ENCODE data around the gene UTP4. TPM values are rescaled to one million over a fixed set of nuclear protein-coding genes. Genes with fewer than 3 reads are reported as not detected.

Gene UTP4
- total RNA-seq, 4 donors from 2014 or later: 16.4 to 36.2 (median 25.8) TPM

GRCh38 chr16:69165584-69165983, 33.1 kb downstream of the UTP4 start:
- no peak for TF ChIP-seq POLR2A (IDR thresholded peaks at IDR 0.05)
- Histone ChIP-seq H3K4me3 (no peak overlapping the region), H3K4me1 (peaks cover 0 to 10% (median 0%) of the 10 kb centered on the region in 3 donors), H3K36me3 (peaks cover 2 to 88% of the 10 kb centered on the region in 2 donors), H3K27me3 (no peaks in the 10 kb centered on the region), H3K27ac (peak overlapping the region in 1 of 4 donors; percentile 26), H3K9me3 (no peaks in the 10 kb centered on the region)
- WGBS, 2 donors (ENCODE audit: low coverage in 1 of 2): 98 to 100% methylated on average over 3 to 5 of the region's 6 CpGs
- no peak for ATAC-seq

GRCh38 chr16:69166221-69166833, 33.9 kb downstream of the UTP4 start:
- Histone ChIP-seq H3K9me3 (no peaks in the 10 kb centered on the region), H3K27ac (peak overlapping the region in 2 of 4 donors; percentile 7 to 26), H3K36me3 (peaks cover 2 to 80% of the 10 kb centered on the region in 2 donors), H3K4me1 (peaks cover 0 to 16% (median 0%) of the 10 kb centered on the region in 3 donors), H3K4me3 (no peak overlapping the region), H3K27me3 (no peaks in the 10 kb centered on the region)
- ATAC-seq: no peak
- TF ChIP-seq EP300 (IDR thresholded peaks at IDR 0.05) (no peak), CTCF (IDR thresholded peaks at IDR 0.05) (no peak), POLR2A (IDR thresholded peaks at IDR 0.05) (no peak), POLR2AphosphoS5 (IDR thresholded peaks at IDR 0.05) (no peak)
- WGBS, 2 donors (ENCODE audit: low coverage in 1 of 2): 38 to 43% methylated on average over 4 to 6 of the region's 8 CpGs

GRCh38 chr16:69166946-69167930, 34.8 kb downstream of the UTP4 start:
- Histone ChIP-seq H3K4me1 (peaks cover 0 to 26% (median 0%) of the 10 kb centered on the region in 3 donors), H3K9me3 (no peaks in the 10 kb centered on the region), H3K36me3 (peaks cover 2 to 71% of the 10 kb centered on the region in 2 donors), H3K4me3 (no peak overlapping the region), H3K27me3 (no peaks in the 10 kb centered on the region), H3K27ac (no peak overlapping the region)
- ATAC-seq: no peak
- WGBS, 2 donors (ENCODE audit: low coverage in 1 of 2): 64 to 71% methylated on average over 6 to 7 of the region's 7 CpGs
- no peak for TF ChIP-seq EP300 (IDR thresholded peaks at IDR 0.05)

GRCh38 chr16:69169051-69169450, 36.6 kb downstream of the UTP4 start:
- peaks cover 2 to 55% of the 10 kb centered on the region in 2 donors for H3K36me3 ChIP-seq
- no peak overlapping the region for H3K4me3 ChIP-seq
- no peaks in the 10 kb centered on the region for H3K9me3 ChIP-seq
- no peak overlapping the region for H3K27ac ChIP-seq
- H3K27me3 ChIP-seq: no peaks in the 10 kb centered on the region
- H3K4me1 ChIP-seq: peaks cover 0 to 42% (median 3%) of the 10 kb centered on the region in 3 donors
- WGBS, 2 donors (ENCODE audit: low coverage in 1 of 2): 83 to 98% methylated on average over 3 to 4 of the region's 4 CpGs
- no peak for TF ChIP-seq CTCF (IDR thresholded peaks at IDR 0.05)
- no peak for TF ChIP-seq POLR2A (IDR thresholded peaks at IDR 0.05)
- no peak for TF ChIP-seq EP300 (IDR thresholded peaks at IDR 0.05)
- TF ChIP-seq POLR2AphosphoS5 (IDR thresholded peaks at IDR 0.05): no peak
- ATAC-seq: no peak

- no peaks in the 10 kb centered on the region for H3K27me3 ChIP-seq
- H3K27ac ChIP-seq: peak overlapping the region in 3 of 4 donors; percentile 83 to 84 (median 83)
- H3K36me3 ChIP-seq: peaks cover 2 to 48% of the 10 kb centered on the region in 2 donors
- TF ChIP-seq EP300 (IDR thresholded peaks at IDR 0.05) (no peak), POLR2AphosphoS5 (IDR thresholded peaks at IDR 0.05) (no peak), CTCF (IDR thresholded peaks at IDR 0.05) (no peak), POLR2A (IDR thresholded peaks at IDR 0.05) (no peak)
- no peak overlapping the region for H3K4me3 ChIP-seq
- peaks cover 0 to 50% (median 6%) of the 10 kb centered on the region in 3 donors for H3K4me1 ChIP-seq
- ATAC-seq: no peak
- no peaks in the 10 kb centered on the region for H3K9me3 ChIP-seq
- 71 to 86% methylated on average over 4 to 6 of the region's 6 CpGs for WGBS, 2 donors (ENCODE audit: low coverage in 1 of 2)
Observed at GRCh38 chr16:69169607-69170352, 37.3 kb downstream of the UTP4 start.

All from gastroesophageal sphincter (tissue), 4 donors.